Transverse colon (tissue), 4 donors: ENCODE data around the gene AMOTL2.

Experiments
- CTCF ChIP-seq, 5 experiments: fragments of 200-600 bp in 3 of 5; fragments of 450-650 bp in 2 of 5; sonication (generic) in 3 of 5; IDR thresholded peaks; 1 replicate in 2 of 5; 2 replicates in 3 of 5; pipeline ENCODE4 v1.5.1; 2016 to 2017; ENCODE audit warnings: antibody characterized with exemption in 5 of 5, inconsistent platforms in 3 of 5, mild to moderate bottlenecking in 2 of 5, moderate library complexity in 1 of 5
- EP300 ChIP-seq: sonication (generic); formaldehyde crosslinking; IDR thresholded peaks from one replicate; pipeline ENCODE4 v1.6.1; 2017; ENCODE audit warnings: antibody characterized with exemption, low read depth
- POLR2A ChIP-seq: fragments of 450-650 bp; IDR thresholded peaks from one replicate; pipeline ENCODE4 v1.6.1; 2016; ENCODE audit warnings: antibody characterized with exemption, mild to moderate bottlenecking, moderate library complexity
- POLR2AphosphoS5 ChIP-seq, 3 donors: sonication (generic); formaldehyde crosslinking; IDR thresholded peaks; one replicate each; pipeline ENCODE4 v1.6.1; 2016; ENCODE audit warnings: antibody characterized with exemption in 3 of 3

DNA sequence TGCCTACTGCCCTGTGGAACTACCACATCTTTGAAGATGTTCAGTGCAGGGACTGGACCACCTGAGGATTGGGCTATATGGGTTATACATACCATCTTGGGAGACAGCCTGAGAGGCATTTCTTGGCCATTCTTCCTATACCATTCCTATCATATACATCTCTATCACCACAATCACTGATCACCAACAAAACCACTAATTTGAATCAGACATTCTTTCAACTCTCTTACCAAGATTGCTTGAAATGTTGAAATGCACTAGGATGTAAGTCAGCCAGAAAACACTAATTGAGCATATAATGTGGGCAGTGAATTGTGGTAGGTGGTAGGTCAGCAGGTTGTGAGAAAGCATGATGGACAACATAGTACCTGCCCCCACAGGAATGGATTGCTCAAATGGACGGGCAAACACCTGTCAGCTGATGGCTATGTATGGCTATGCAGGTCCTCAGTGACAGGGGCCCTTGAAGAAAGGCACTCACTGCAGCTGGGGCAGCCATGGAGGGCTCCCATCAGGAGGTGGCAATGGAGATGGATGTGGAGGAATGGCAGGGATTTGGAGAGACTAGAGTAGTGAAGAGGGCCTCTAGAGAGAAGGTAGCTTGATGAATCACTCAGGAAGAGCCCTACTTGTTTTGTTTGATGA, 49.1 kb downstream of the AMOTL2 start:
- TF ChIP-seq CTCF (IDR thresholded peaks at IDR 0.05) (no peak), POLR2A (no peak), EP300 (no peak), POLR2AphosphoS5 (IDR thresholded peaks at IDR 0.05) (no peak)
